HG02571 (cell line): ENCODE measurements around the gene TNFSF12.
A peak's percentile ranks its signal among the peaks of the same experiment; 100 is the strongest.

Experiments
- ATAC-seq: cut with Tn5 transposase; IDR thresholded peaks from one replicate; pipeline ENCODE4 v1.9.1; 2021; ENCODE audit warnings: mild to moderate bottlenecking, moderate library complexity; ENCODE audit not compliant: unreplicated experiment

Gene TNFSF12

GRCh38 chr17:7541074-7541621 is 7.7 kb upstream of the TNFSF12 start:
- ATAC-seq, result no peak

- no peak for ATAC-seq
Observed at GRCh38 chr17:7544911-7545310, 3.9 kb upstream of the TNFSF12 start.

- no peak for ATAC-seq
Observed at GRCh38 chr17:7549401-7550055, 670 bp downstream of the TNFSF12 start.

- no peak for ATAC-seq
Observed at GRCh38 chr17:7550344-7550743, 1.5 kb downstream of the TNFSF12 start.

GRCh38 chr17:7551396-7551795 is 2.5 kb downstream of the TNFSF12 start:
- no peak for ATAC-seq

GRCh38 chr17:7552621-7553051 is 3.8 kb downstream of the TNFSF12 start:
- no peak for ATAC-seq

- ATAC-seq, result no peak
Observed at GRCh38 chr17:7553356-7553755, 4.5 kb downstream of the TNFSF12 start.

- ATAC-seq, result no peak
Observed at GRCh38 chr17:7555320-7555948, 6.6 kb downstream of the TNFSF12 start.

GRCh38 chr17:7556627-7557026 is 7.8 kb downstream of the TNFSF12 start:
- ATAC-seq, result no peak

- ATAC-seq, result no peak
Observed at GRCh38 chr17:7557147-7557764, 8.4 kb downstream of the TNFSF12 start.

GRCh38 chr17:7557775-7558543 is 9.1 kb downstream of the TNFSF12 start:
- no peak for ATAC-seq

- ATAC-seq, result no peak
Observed at GRCh38 chr17:7558544-7559319, 9.9 kb downstream of the TNFSF12 start, which contains the start of gene TNFSF13. Gene TNFSF13 (plus strand): TSS chr17:7558750. CDS start chr17:7559040, 290 bp downstream.

GRCh38 chr17:7559320-7560171 is 10.7 kb downstream of the TNFSF12 start:
- ATAC-seq, result no peak

- ATAC-seq, result no peak
Observed at GRCh38 chr17:7560172-7561027, 11.5 kb downstream of the TNFSF12 start.

GRCh38 chr17:7561028-7561575 is 12.2 kb downstream of the TNFSF12 start:
- peak; percentile 52 for ATAC-seq

GRCh38 chr17:7561589-7562207 is 12.8 kb downstream of the TNFSF12 start, which contains the start of gene SENP3:
Gene SENP3 (plus strand): TSS chr17:7561919. CDS start chr17:7563077, 1,158 bp downstream.
- peak; percentile 64 for ATAC-seq

- no peak for ATAC-seq
Observed at GRCh38 chr17:7562208-7562605, 13.3 kb downstream of the TNFSF12 start.
